ENCODE measurements around the gene NDUFC1.

GRCh38 chr4:139274790-139275189 is 27.5 kb downstream of the NDUFC1 start:
- no peak for TF ChIP-seq POU2F2 (IDR thresholded peaks at IDR 0.05; ENCODE audit: low read depth, low read length)
- TF ChIP-seq TAF1 (IDR thresholded peaks at IDR 0.05; ENCODE audit: low read depth, low read length) = no peak
- TF ChIP-seq PAX5 (IDR thresholded peaks at IDR 0.05; ENCODE audit: insufficient read depth, low read length, severe bottlenecking) = no peak
- TF ChIP-seq POLR2AphosphoS5 (IDR thresholded peaks at IDR 0.05; ENCODE audit: low read depth, low read length) = no peak
- TF ChIP-seq SPI1 (IDR thresholded peaks at IDR 0.05; ENCODE audit: low read depth, low read length) = no peak

Measured in GM12891 (cell line).